Large intestine (tissue), 3 donors: ENCODE measurements around the gene JPH4. TPM values are rescaled to one million over a fixed set of nuclear protein-coding genes. Genes with fewer than 3 reads are reported as not detected.
"Not testable (repeated sequence)": the region's sequence is repeated elsewhere in the genome, so short reads cannot be mapped to it uniquely, and the experiment has no call there.

Experiments
- DNase-seq, 2 donors: peaks; one replicate each; pipeline versions ENCODE4 v3.0.0 to v3.0.0-alpha.2; 2013
- H3K27ac ChIP-seq: one replicate; pipeline ENCODE4 v1.5.1; 2013; ENCODE audit warnings: low read length
- H3K27me3 ChIP-seq: 2 replicates; pipeline ENCODE4 v1.6.1; 2013; ENCODE audit warnings: low read length; ENCODE audit not compliant: control insufficient read depth, insufficient read depth
- H3K36me3 ChIP-seq: 2 replicates; pipeline ENCODE4 v1.6.1; 2013; ENCODE audit warnings: low read length; ENCODE audit not compliant: control insufficient read depth, insufficient read depth
- H3K4me1 ChIP-seq: one replicate; pipeline ENCODE4 v1.6.1; 2013; ENCODE audit warnings: low read length; ENCODE audit not compliant: control insufficient read depth, insufficient read depth
- H3K4me3 ChIP-seq: one replicate; pipeline ENCODE4 v1.5.1; 2013; ENCODE audit warnings: low read length
- H3K9me3 ChIP-seq: one replicate; pipeline ENCODE4 v1.6.1; 2013; ENCODE audit warnings: mild to moderate bottlenecking, low read depth, low read length, moderate library complexity; ENCODE audit not compliant: control insufficient read depth
- WGBS: methylation state at CpG from one replicate; pipeline ENCODE4 v1.1.5; 2013; ENCODE audit warnings: low lambda C conversion rate; ENCODE audit not compliant: insufficient coverage; 5-methylcytosine and 5-hydroxymethylcytosine counted together
- polyA plus RNA-seq: library from polyadenylated mRNA; unstranded; fragments of 120-200 nt; gene quantifications from one replicate; pipeline ENCODE4 v1.2.1, GENCODE V29; 2013

The JPH4 gene
- polyA plus RNA-seq, 1 donor: 6.6 TPM

GRCh38 chr14:23600322-23600707 is 21.7 kb upstream of the JPH4 start:
- no peaks in the 10 kb centered on the region for H3K36me3 ChIP-seq
- WGBS: 100% methylated on average over 1 of the region's 2 CpGs
- no peaks in the 10 kb centered on the region for H3K27me3 ChIP-seq
- no peak overlapping the region for H3K4me3 ChIP-seq
- no peaks in the 10 kb centered on the region for H3K4me1 ChIP-seq
- H3K27ac ChIP-seq: no peak overlapping the region
- H3K9me3 ChIP-seq: no peaks in the 10 kb centered on the region
- no peak for DNase-seq

- H3K9me3 ChIP-seq, H3K27ac ChIP-seq, H3K27me3 ChIP-seq, H3K4me1 ChIP-seq, H3K36me3 ChIP-seq, DNase-seq, H3K4me3 ChIP-seq: not testable (repeated sequence)
- no CpG with 5 or more reads among the region's 3 CpGs for WGBS
Observed at GRCh38 chr14:23594191-23594590, 15.6 kb upstream of the JPH4 start.

- no peak for DNase-seq
- Histone ChIP-seq H3K27ac (no peak overlapping the region), H3K9me3 (no peaks in the 10 kb centered on the region)
Observed at GRCh38 chr14:23590198-23590597, 11.6 kb upstream of the JPH4 start.

GRCh38 chr14:23589606-23590005 is 11.0 kb upstream of the JPH4 start:
- peaks cover 5% of the 10 kb centered on the region for H3K4me1 ChIP-seq
- no peaks in the 10 kb centered on the region for H3K27me3 ChIP-seq
- no peak overlapping the region for H3K4me3 ChIP-seq
- DNase-seq: no peak
- H3K36me3 ChIP-seq: no peaks in the 10 kb centered on the region
- no peak overlapping the region for H3K27ac ChIP-seq
- WGBS: no CpG with 5 or more reads among the region's 2 CpGs
- no peaks in the 10 kb centered on the region for H3K9me3 ChIP-seq

More at GRCh38 chr14:23590198-23590597, 11.6 kb upstream of the JPH4 start:
- Histone ChIP-seq H3K27me3 (no peaks in the 10 kb centered on the region), H3K4me3 (no peak overlapping the region), H3K4me1 (peaks cover 5% of the 10 kb centered on the region), H3K36me3 (no peaks in the 10 kb centered on the region)
- WGBS: no CpG with 5 or more reads among the region's 4 CpGs

- DNase-seq: peak; percentile 88 to 91
- no CpG with 5 or more reads among the region's 5 CpGs for WGBS
- Histone ChIP-seq H3K9me3 (no peaks in the 10 kb centered on the region), H3K27ac (no peak overlapping the region), H3K27me3 (no peaks in the 10 kb centered on the region), H3K4me1 (peaks cover 5% of the 10 kb centered on the region), H3K36me3 (no peaks in the 10 kb centered on the region), H3K4me3 (no peak overlapping the region)
Observed at GRCh38 chr14:23588884-23589598, 10.5 kb upstream of the JPH4 start.

GRCh38 chr14:23584527-23585203 is 6.1 kb upstream of the JPH4 start:
- H3K27me3 ChIP-seq, H3K4me1 ChIP-seq, DNase-seq, H3K36me3 ChIP-seq, H3K9me3 ChIP-seq, H3K27ac ChIP-seq, H3K4me3 ChIP-seq: not testable (repeated sequence)
- no CpG with 5 or more reads among the region's 26 CpGs for WGBS

GRCh38 chr14:23583761-23584526 is 5.4 kb upstream of the JPH4 start:
- DNase-seq: not testable (repeated sequence)
- WGBS: no CpG with 5 or more reads among the region's 25 CpGs

GRCh38 chr14:23582906-23583760 is 4.5 kb upstream of the JPH4 start:
- Histone ChIP-seq H3K27ac (no peak overlapping the region), H3K9me3 (no peaks in the 10 kb centered on the region), H3K4me1 (no peaks in the 10 kb centered on the region), H3K27me3 (peaks cover 18% of the 10 kb centered on the region), H3K4me3 (no peak overlapping the region), H3K36me3 (no peaks in the 10 kb centered on the region)
- WGBS: no CpG with 5 or more reads among the region's 3 CpGs
- DNase-seq: no peak

More at GRCh38 chr14:23583761-23584526, 5.4 kb upstream of the JPH4 start:
- H3K36me3 ChIP-seq, H3K9me3 ChIP-seq, H3K27me3 ChIP-seq, H3K27ac ChIP-seq, H3K4me3 ChIP-seq, H3K4me1 ChIP-seq: not testable (repeated sequence)

GRCh38 chr14:23580948-23581281 is 2.3 kb upstream of the JPH4 start:
- Histone ChIP-seq H3K4me1 (peaks cover 7% of the 10 kb centered on the region), H3K36me3 (no peaks in the 10 kb centered on the region), H3K27me3 (peaks cover 38% of the 10 kb centered on the region), H3K27ac (no peak overlapping the region), H3K9me3 (peaks cover 5% of the 10 kb centered on the region), H3K4me3 (no peak overlapping the region)
- no CpG with 5 or more reads among the region's 8 CpGs for WGBS
- no peak for DNase-seq
